Stimulated activated CD8-positive, alpha-beta memory T cell treated with anti-CD3 and anti-CD28 coated beads, Interleukin-7, amount 100 ng/mL, for 24 hours (primary cell): Measurements from ENCODE around the gene MRPL32.
"Not testable (repeated sequence)": the region's sequence is repeated elsewhere in the genome, so short reads cannot be mapped to it uniquely, and the experiment has no call there.

Experiments used
- DNase-seq: peaks from one replicate; pipeline ENCODE4 v3.0.0-alpha.2; 2020; ENCODE audit warnings: low read depth

The MRPL32 gene

GRCh38 chr7:42931834-42932651 lies at the start of gene MRPL32, which contains the start of gene PSMA2:
TSS of gene MRPL32 (plus strand) at chr7:42932376. CDS start at chr7:42932387, 11 bp downstream.
TSS of gene PSMA2 (minus strand) at chr7:42932174. CDS start at chr7:42932158, 16 bp downstream.
- DNase-seq, result peak; percentile 91

- no peak for DNase-seq
Measured at GRCh38 chr7:42883950-42884349, 48.2 kb upstream of the MRPL32 start.

GRCh38 chr7:42885183-42885582 lies 47.0 kb upstream of the MRPL32 start:
- DNase-seq, result not testable (repeated sequence)

DNA sequence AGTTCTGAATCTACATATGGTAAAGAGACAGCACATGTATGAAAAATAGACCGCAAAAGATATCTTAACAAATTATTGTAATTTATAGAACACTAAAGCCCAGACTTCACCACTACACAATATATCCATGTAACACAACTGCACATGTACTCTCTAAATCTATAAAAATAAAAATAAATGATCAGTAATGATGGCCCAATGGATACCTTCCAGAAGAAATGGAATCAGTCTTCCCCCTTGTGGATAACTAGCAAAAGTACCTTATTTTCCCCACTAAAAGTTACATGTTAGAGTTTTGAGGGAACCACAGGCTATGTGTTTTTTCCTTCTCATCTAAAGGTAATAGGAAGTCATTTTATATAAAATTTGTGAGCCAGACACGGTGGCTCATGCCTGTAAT lies 46.0 kb upstream of the MRPL32 start:
- DNase-seq, result no peak

DNA sequence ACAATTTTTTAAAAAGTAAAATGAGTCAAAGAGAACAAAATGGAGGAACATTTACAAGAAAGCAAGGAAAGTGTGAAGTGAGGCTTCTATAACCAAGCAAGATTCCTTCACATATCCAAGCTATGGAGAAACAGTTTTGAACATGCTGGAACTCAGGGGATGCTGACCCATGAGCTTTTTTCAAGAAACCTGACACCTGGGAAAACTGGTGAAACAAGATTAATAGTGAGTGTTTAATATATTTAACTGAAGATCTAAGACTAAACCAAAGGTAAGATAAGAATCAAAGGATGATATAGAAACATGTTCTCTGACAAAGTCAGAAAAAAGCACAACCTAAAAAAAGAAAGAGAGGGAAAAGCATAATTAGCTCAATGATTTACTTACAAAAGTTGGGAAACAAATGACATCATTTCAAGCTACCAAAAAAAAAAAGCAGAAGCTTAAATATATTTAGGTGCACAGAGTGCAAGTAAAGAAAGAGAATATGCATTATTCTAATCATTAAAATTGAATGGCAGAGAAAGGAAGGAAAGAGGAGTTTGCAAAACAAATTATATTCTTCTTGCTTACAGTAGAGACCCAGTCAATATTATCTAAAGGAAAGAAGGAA lies 45.2 kb upstream of the MRPL32 start:
- no peak for DNase-seq

- no peak for DNase-seq
Measured at GRCh38 chr7:42893346-42894240, 38.6 kb upstream of the MRPL32 start.

DNA sequence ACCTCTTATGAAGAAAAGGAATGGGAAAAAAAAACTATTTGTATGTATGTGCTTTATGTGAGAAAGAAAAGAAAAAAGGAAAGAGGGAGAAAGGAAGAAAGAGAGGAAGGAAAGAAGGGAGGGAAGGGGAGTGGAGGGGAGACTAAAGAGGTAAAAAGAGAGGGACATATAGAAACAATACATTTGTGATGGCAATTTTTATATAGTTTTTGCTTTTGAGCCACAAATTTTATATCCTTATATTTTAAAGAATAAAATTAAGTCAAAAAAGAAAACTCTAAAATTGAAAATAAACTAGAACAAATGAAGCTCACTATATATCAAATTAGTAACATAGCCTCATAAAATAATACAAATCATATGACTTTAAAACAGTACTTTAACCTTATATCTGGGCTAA lies 31.3 kb upstream of the MRPL32 start:
- no peak for DNase-seq

DNA sequence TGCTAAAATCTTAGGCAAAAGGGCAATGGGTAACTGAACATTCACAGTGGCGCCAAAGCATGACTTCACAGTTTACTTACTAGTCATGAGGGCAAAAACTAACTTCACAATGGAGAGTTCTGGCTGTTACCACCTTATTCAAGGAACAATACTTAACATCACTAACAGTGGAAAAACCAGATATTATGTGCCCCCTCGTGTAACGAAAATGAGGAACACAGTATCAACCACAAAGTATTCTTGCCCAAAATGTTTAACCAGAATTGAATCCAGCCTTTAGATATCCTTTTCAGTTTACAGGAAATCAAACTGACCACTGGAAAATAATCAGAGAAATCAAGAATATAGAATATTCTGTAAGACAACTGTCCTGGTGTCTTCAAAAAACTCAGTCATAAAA lies 29.8 kb upstream of the MRPL32 start:
- no peak for DNase-seq

- DNase-seq, result no peak
Measured at GRCh38 chr7:42906181-42906580, 26.0 kb upstream of the MRPL32 start.

DNA sequence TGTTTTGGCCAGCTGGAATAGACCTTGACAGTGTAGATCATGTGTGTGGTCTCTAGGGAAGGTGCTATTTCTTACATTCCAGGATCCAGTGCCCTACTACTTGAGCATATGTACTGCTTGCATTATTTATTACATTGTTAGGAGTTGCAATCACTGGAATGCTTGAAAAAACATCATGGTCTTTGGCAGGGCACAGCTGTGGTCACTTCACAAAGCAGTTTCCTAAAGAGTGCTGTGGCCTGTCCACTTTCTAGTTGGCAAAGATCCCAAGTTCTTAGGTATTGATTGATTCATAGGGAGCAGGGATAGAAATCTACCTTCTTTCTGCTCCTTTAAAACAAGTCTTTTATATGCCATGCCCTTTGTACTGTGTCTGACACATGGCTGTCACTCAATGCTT lies 24.9 kb upstream of the MRPL32 start:
- no peak for DNase-seq

GRCh38 chr7:42910306-42910705 lies 21.9 kb upstream of the MRPL32 start:
- DNase-seq, result no peak

DNA sequence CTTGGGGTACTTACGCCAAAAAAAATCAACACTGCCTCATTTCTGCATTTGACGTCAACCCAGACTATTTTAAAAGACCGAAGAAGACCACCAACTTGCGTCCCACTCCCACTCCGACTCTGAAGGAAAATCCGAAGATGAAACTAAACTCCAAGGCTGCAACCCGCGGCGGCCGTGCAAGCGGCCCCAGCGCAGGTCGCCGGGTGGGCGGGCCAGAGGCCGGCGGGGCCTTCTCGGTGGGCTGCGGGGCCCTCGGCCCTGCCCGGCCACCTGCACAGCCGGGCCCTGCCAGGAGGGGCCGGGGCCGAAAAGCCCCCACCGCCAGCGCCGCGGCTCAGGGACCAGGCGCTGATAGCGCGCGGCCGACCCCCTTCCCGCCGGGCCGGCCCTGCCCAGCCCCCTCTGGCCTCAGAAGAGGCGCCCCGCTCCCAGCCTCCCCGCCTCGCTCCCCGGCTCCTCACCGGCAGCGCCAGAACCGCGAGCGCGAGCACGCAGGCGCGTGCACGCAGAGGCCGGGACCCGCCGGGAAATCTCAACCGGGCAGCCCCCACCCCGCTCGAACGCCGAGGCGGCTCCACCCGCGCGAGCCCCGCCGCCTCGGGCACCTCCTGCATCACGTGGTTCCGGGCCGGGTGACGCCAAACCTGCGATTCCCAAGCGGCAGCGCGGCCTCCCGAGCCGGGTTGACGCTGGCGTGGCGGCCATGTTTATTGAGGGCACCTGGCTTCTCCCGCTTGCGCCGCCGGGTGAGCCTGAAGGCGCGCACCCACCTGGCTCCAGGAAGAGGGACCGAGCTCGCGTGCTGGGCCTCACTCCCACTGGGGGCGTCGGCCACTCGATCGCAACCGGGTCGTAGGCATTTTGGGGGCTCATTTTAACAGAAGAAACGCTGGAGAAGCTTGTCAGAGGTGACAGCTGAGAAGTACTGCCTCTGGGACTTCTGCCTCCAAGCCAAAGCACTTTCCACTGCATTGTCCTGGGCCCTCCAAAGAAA lies 20.4 kb upstream of the MRPL32 start, which contains the start of gene C7orf25:
Gene C7orf25 (minus strand): TSS at position 617 of the 994 bp plus-strand sequence. CDS start 1,170 bp downstream, outside the sequence.
- peak; percentile 91 for DNase-seq

DNA sequence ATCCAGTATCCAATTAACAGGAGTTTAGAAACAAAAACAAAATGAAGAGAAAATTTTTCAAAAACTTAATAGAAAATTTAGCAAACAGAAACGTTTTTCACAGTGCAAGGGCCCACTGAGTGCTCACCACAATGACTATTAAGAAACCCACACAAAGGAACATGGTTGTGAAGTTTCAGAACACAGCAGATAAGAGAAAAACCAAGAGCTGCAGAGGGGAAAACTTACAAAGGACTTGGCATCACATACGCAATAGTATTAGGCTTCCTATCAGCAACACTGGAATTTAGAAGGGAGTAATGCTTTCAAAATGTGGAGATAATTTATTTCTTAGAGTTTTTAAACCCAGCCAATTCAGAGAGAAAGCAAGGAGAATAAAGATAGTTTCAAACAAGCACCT lies 18.6 kb upstream of the MRPL32 start:
- DNase-seq, result no peak

GRCh38 chr7:42914009-42914408 lies 18.2 kb upstream of the MRPL32 start:
- DNase-seq, result no peak

GRCh38 chr7:42914421-42915045 lies 17.6 kb upstream of the MRPL32 start:
- no peak for DNase-seq

GRCh38 chr7:42915356-42915755 lies 16.8 kb upstream of the MRPL32 start:
- DNase-seq, result no peak

GRCh38 chr7:42922017-42922753 lies 10.0 kb upstream of the MRPL32 start:
- no peak for DNase-seq

DNA sequence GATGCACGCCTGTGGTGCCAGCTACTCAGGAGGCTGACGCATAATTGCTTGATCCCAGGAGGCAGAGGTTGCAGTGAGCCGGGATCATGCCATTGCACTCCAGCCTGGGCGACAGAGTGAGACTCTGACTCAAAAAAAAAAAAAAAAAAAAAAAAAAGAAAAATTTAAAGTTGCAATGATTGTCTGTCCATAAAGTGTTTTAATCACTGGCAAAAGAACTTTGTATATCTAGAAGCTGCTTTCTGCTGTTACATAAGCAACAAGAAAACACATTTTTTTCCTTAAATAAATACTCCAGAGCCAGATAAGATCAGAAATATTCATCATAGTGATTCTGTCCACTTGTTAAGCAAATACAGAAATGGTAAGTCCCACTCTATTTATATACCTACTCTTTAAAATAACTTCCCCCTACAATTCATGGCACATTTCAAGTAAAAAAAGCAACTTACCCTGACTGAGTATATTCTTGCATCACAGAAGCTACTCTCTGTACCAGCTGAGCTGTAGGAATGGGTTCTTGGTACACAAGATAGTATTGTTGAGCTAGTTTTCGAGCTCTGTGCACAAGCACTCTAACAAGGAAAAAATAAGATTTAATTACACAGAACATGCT lies 7.8 kb upstream of the MRPL32 start:
- DNase-seq, result no peak

GRCh38 chr7:42925630-42926029 lies 6.5 kb upstream of the MRPL32 start:
- DNase-seq, result no peak
